Panc1 (cell line): ENCODE data around the gene OLAH.

Experiments
- SIN3A ChIP-seq: IDR thresholded peaks from 2 replicates; pipeline ENCODE4 v1.6.1; 2012; ENCODE audit warnings: low read depth, mild to moderate bottlenecking, low read length, moderate library complexity, borderline replicate concordance; ENCODE audit not compliant: insufficient read depth
- TF ChIP-seq, protein P1 (sequence below): fragments of 450-650 bp; IDR thresholded peaks from 2 replicates; pipeline ENCODE4 v1.5.1; 2017; ENCODE audit warnings: mild to moderate bottlenecking

DNA sequence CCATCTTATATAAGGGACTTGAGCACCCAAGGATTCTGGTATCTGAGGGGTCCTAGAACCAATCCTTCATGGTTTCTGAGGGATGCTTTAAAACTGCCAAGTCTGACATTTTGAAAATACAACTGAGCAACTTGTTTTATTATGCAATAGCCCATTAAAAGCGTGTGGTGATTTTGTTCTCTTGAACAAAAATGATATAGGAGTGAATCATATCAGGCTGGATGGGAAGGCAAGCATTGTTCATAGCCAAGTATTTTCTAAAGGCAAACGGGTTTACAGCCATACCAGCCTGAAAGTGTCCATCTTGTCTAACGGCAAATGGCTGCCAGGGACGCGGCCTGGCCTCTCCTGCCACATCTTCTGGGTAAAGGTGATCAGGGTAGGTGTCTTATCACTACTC is 76.8 kb downstream of the OLAH start:
- TF ChIP-seq, protein P1, sequence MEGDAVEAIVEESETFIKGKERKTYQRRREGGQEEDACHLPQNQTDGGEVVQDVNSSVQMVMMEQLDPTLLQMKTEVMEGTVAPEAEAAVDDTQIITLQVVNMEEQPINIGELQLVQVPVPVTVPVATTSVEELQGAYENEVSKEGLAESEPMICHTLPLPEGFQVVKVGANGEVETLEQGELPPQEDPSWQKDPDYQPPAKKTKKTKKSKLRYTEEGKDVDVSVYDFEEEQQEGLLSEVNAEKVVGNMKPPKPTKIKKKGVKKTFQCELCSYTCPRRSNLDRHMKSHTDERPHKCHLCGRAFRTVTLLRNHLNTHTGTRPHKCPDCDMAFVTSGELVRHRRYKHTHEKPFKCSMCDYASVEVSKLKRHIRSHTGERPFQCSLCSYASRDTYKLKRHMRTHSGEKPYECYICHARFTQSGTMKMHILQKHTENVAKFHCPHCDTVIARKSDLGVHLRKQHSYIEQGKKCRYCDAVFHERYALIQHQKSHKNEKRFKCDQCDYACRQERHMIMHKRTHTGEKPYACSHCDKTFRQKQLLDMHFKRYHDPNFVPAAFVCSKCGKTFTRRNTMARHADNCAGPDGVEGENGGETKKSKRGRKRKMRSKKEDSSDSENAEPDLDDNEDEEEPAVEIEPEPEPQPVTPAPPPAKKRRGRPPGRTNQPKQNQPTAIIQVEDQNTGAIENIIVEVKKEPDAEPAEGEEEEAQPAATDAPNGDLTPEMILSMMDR = no peak
- no peak for TF ChIP-seq SIN3A
